Inferior parietal cortex (tissue), 1 donor: Measurements from ENCODE around the gene GGN.
A peak's percentile ranks its signal among the peaks of the same experiment; 100 is the strongest.
"Not testable (repeated sequence)": the region's sequence is repeated elsewhere in the genome, so short reads cannot be mapped to it uniquely, and the experiment has no call there.

Source experiments
- DNase-seq: peaks from one replicate; pipeline ENCODE4 v3.0.0-alpha.2; 2016; ENCODE audit errors: extremely low spot score

Gene GGN

GRCh38 chr19:38361633-38362075, 26.2 kb downstream of the GGN start:
- DNase-seq = peak; percentile 28

- no peak for DNase-seq
Observed at GRCh38 chr19:38360839-38361631, 26.8 kb downstream of the GGN start.

GRCh38 chr19:38360351-38360750, 27.5 kb downstream of the GGN start:
- no peak for DNase-seq

GRCh38 chr19:38359242-38360021, 28.4 kb downstream of the GGN start:
- DNase-seq = no peak

- DNase-seq = no peak
Observed at GRCh38 chr19:38358071-38358470, 29.8 kb downstream of the GGN start.

GRCh38 chr19:38355728-38356725, 31.8 kb downstream of the GGN start:
- no peak for DNase-seq

- DNase-seq = no peak
Observed at GRCh38 chr19:38352611-38353010, 35.2 kb downstream of the GGN start.

- no peak for DNase-seq
Observed at GRCh38 chr19:38351865-38352395, 35.9 kb downstream of the GGN start.

GRCh38 chr19:38350883-38351282, 37.0 kb downstream of the GGN start:
- DNase-seq = no peak

GRCh38 chr19:38346837-38347236, 41.0 kb downstream of the GGN start:
- DNase-seq = no peak

GRCh38 chr19:38340927-38341326, 46.9 kb downstream of the GGN start:
- DNase-seq = no peak

GRCh38 chr19:38339011-38339410, 48.8 kb downstream of the GGN start:
- not testable (repeated sequence) for DNase-seq

GRCh38 chr19:38337360-38337653, 50.5 kb downstream of the GGN start:
- DNase-seq = no peak

GRCh38 chr19:38336638-38337359, 51.0 kb downstream of the GGN start:
- peak; percentile 71 for DNase-seq

- peak; percentile 89 for DNase-seq
Observed at GRCh38 chr19:38335949-38336637, 51.7 kb downstream of the GGN start.
